Central memory CD8-positive, alpha-beta T cell (primary cell): Measurements from ENCODE around the gene SERPINC1.

Experiments used
- ATAC-seq: fragments of 150-1000 bp; cut with Tn5 transposase; replicated peaks from 2 replicates; pipeline ENCODE4 v1.10.0; 2022; ENCODE audit warnings: mild to moderate bottlenecking, moderate FRiP score, moderate number of reproducible peaks; ENCODE audit not compliant: poor library complexity, severe bottlenecking; ENCODE audit errors: extremely low read depth
- DNase-seq, 2 donors: peaks; one replicate each; pipeline ENCODE4 v3.0.0; 2021; ENCODE audit warnings: low spot score in 2 of 2
- H3K27ac Mint-ChIP-seq: one replicate; pipeline ENCODE4 v1.8.0; 2022; ENCODE audit warnings: low read depth, mild to moderate bottlenecking, moderate library complexity, mixed read lengths
- H3K27me3 Mint-ChIP-seq: one replicate; pipeline ENCODE4 v1.8.0; 2022; ENCODE audit warnings: mixed read lengths
- H3K36me3 Mint-ChIP-seq: one replicate; pipeline ENCODE4 v1.8.0; 2022; ENCODE audit warnings: mild to moderate bottlenecking, moderate library complexity, mixed read lengths; ENCODE audit not compliant: insufficient read depth
- H3K4me1 Mint-ChIP-seq: one replicate; pipeline ENCODE4 v1.8.0; 2022; ENCODE audit warnings: mixed read lengths
- H3K4me3 Mint-ChIP-seq: one replicate; pipeline ENCODE4 v1.8.0; 2022; ENCODE audit warnings: mild to moderate bottlenecking, moderate library complexity, mixed read lengths
- H3K9me3 Mint-ChIP-seq: one replicate; pipeline ENCODE4 v1.8.0; 2022; ENCODE audit warnings: mixed read lengths

The SERPINC1 gene

GRCh38 chr1:173917635-173918493 is 737 bp upstream of the SERPINC1 start:
- Mint-ChIP-seq H3K36me3 (peaks cover 3% of the 10 kb centered on the region), H3K27ac (no peak overlapping the region), H3K4me3 (no peak overlapping the region), H3K9me3 (no peaks in the 10 kb centered on the region), H3K27me3 (no peaks in the 10 kb centered on the region), H3K4me1 (peaks cover 8% of the 10 kb centered on the region)
- ATAC-seq (no peak), DNase-seq (no peak)

GRCh38 chr1:173916667-173917066 is 460 bp downstream of the SERPINC1 start:
- ATAC-seq (no peak), DNase-seq (no peak)
- H3K27me3 Mint-ChIP-seq: no peaks in the 10 kb centered on the region
- H3K36me3 Mint-ChIP-seq: peaks cover 3% of the 10 kb centered on the region
- no peak overlapping the region for H3K4me3 Mint-ChIP-seq
- H3K27ac Mint-ChIP-seq: no peak overlapping the region
- no peaks in the 10 kb centered on the region for H3K9me3 Mint-ChIP-seq
- H3K4me1 Mint-ChIP-seq: peaks cover 8% of the 10 kb centered on the region

GRCh38 chr1:173915596-173915995 is 1.5 kb downstream of the SERPINC1 start:
- no peak overlapping the region for H3K27ac Mint-ChIP-seq
- H3K27me3 Mint-ChIP-seq: no peaks in the 10 kb centered on the region
- DNase-seq (no peak), ATAC-seq (no peak)
- H3K9me3 Mint-ChIP-seq: no peaks in the 10 kb centered on the region
- H3K4me1 Mint-ChIP-seq: peaks cover 8% of the 10 kb centered on the region
- no peak overlapping the region for H3K4me3 Mint-ChIP-seq
- H3K36me3 Mint-ChIP-seq: no peaks in the 10 kb centered on the region

GRCh38 chr1:173914366-173914871 is 2.7 kb downstream of the SERPINC1 start:
- ATAC-seq: no peak
- Mint-ChIP-seq H3K27me3 (no peaks in the 10 kb centered on the region), H3K36me3 (no peaks in the 10 kb centered on the region), H3K4me3 (no peak overlapping the region), H3K4me1 (peaks cover 8% of the 10 kb centered on the region), H3K27ac (no peak overlapping the region), H3K9me3 (no peaks in the 10 kb centered on the region)
- DNase-seq: no peak

GRCh38 chr1:173913111-173913510 is 4.0 kb downstream of the SERPINC1 start:
- no peak overlapping the region for H3K27ac Mint-ChIP-seq
- DNase-seq (no peak), ATAC-seq (no peak)
- no peaks in the 10 kb centered on the region for H3K9me3 Mint-ChIP-seq
- H3K4me3 Mint-ChIP-seq: no peak overlapping the region
- H3K27me3 Mint-ChIP-seq: no peaks in the 10 kb centered on the region
- no peaks in the 10 kb centered on the region for H3K36me3 Mint-ChIP-seq
- peaks cover 8% of the 10 kb centered on the region for H3K4me1 Mint-ChIP-seq

GRCh38 chr1:173903827-173904531 is 13.1 kb downstream of the SERPINC1 start:
- H3K9me3 Mint-ChIP-seq: no peaks in the 10 kb centered on the region
- peaks cover 13% of the 10 kb centered on the region for H3K4me1 Mint-ChIP-seq
- DNase-seq: no peak

GRCh38 chr1:173900992-173901391 is 16.1 kb downstream of the SERPINC1 start:
- ATAC-seq: no peak
- Mint-ChIP-seq H3K27me3 (no peaks in the 10 kb centered on the region), H3K4me1 (peaks cover 20% of the 10 kb centered on the region), H3K4me3 (no peak overlapping the region), H3K36me3 (peaks cover 9% of the 10 kb centered on the region), H3K9me3 (no peaks in the 10 kb centered on the region), H3K27ac (no peak overlapping the region)
- DNase-seq: no peak

More at GRCh38 chr1:173903827-173904531, 13.1 kb downstream of the SERPINC1 start:
- Mint-ChIP-seq H3K4me3 (no peak overlapping the region), H3K27ac (no peak overlapping the region), H3K27me3 (no peaks in the 10 kb centered on the region), H3K36me3 (peaks cover 3% of the 10 kb centered on the region)
- ATAC-seq: no peak

- Mint-ChIP-seq H3K9me3 (no peaks in the 10 kb centered on the region), H3K4me1 (peaks cover 20% of the 10 kb centered on the region), H3K27me3 (no peaks in the 10 kb centered on the region), H3K4me3 (no peak overlapping the region), H3K27ac (no peak overlapping the region), H3K36me3 (peaks cover 9% of the 10 kb centered on the region)
- no peak for ATAC-seq
- no peak for DNase-seq
These were observed 16.7 kb downstream of the SERPINC1 start for GRCh38 chr1:173900427-173900826.

GRCh38 chr1:173894189-173894588 is 22.9 kb downstream of the SERPINC1 start:
- Mint-ChIP-seq H3K4me3 (no peak overlapping the region), H3K4me1 (peaks cover 17% of the 10 kb centered on the region), H3K36me3 (peaks cover 16% of the 10 kb centered on the region), H3K27me3 (no peaks in the 10 kb centered on the region), H3K27ac (no peak overlapping the region), H3K9me3 (no peaks in the 10 kb centered on the region)
- ATAC-seq: no peak
- no peak for DNase-seq

- H3K9me3 Mint-ChIP-seq: no peaks in the 10 kb centered on the region
- ATAC-seq (no peak), DNase-seq (no peak)
- no peaks in the 10 kb centered on the region for H3K27me3 Mint-ChIP-seq
- H3K4me3 Mint-ChIP-seq: no peak overlapping the region
- peaks cover 16% of the 10 kb centered on the region for H3K36me3 Mint-ChIP-seq
- peaks cover 14% of the 10 kb centered on the region for H3K4me1 Mint-ChIP-seq
- H3K27ac Mint-ChIP-seq: no peak overlapping the region
These were observed 23.5 kb downstream of the SERPINC1 start for GRCh38 chr1:173893611-173894010.

GRCh38 chr1:173889885-173890284 is 27.2 kb downstream of the SERPINC1 start:
- Mint-ChIP-seq H3K27ac (no peak overlapping the region), H3K36me3 (peaks cover 16% of the 10 kb centered on the region), H3K4me3 (no peak overlapping the region), H3K27me3 (no peaks in the 10 kb centered on the region), H3K4me1 (peaks cover 32% of the 10 kb centered on the region), H3K9me3 (no peaks in the 10 kb centered on the region)
- DNase-seq: no peak
- ATAC-seq: no peak

- Mint-ChIP-seq H3K9me3 (no peaks in the 10 kb centered on the region), H3K27me3 (no peaks in the 10 kb centered on the region), H3K4me1 (peaks cover 32% of the 10 kb centered on the region), H3K27ac (no peak overlapping the region), H3K4me3 (no peak overlapping the region), H3K36me3 (peaks cover 14% of the 10 kb centered on the region)
- no peak for ATAC-seq
- no peak for DNase-seq
These were observed 28.4 kb downstream of the SERPINC1 start for GRCh38 chr1:173888749-173889148.

GRCh38 chr1:173887627-173888026 is 29.5 kb downstream of the SERPINC1 start:
- H3K36me3 Mint-ChIP-seq: peaks cover 14% of the 10 kb centered on the region
- peak overlapping the region; percentile 23 for H3K4me3 Mint-ChIP-seq
- H3K27me3 Mint-ChIP-seq: no peaks in the 10 kb centered on the region
- peaks cover 32% of the 10 kb centered on the region for H3K4me1 Mint-ChIP-seq
- H3K9me3 Mint-ChIP-seq: no peaks in the 10 kb centered on the region
- DNase-seq (no peak), ATAC-seq (no peak)
- H3K27ac Mint-ChIP-seq: no peak overlapping the region
